NB4 (cell line): ENCODE results near the gene TBR1.

Source experiments
- MYC ChIP-seq: IDR thresholded peaks from 2 replicates; pipeline ENCODE4 v1.6.1; 2011; ENCODE audit warnings: low read depth, low read length
- TF ChIP-seq, protein P1 (sequence below): IDR thresholded peaks from one replicate; pipeline ENCODE4 v1.5.1; 2012; ENCODE audit warnings: low read depth, low read length
- TF ChIP-seq, protein P2 (sequence below): IDR thresholded peaks from 2 replicates; pipeline ENCODE4 v1.6.1; 2011; ENCODE audit warnings: low read depth, low read length

DNA sequence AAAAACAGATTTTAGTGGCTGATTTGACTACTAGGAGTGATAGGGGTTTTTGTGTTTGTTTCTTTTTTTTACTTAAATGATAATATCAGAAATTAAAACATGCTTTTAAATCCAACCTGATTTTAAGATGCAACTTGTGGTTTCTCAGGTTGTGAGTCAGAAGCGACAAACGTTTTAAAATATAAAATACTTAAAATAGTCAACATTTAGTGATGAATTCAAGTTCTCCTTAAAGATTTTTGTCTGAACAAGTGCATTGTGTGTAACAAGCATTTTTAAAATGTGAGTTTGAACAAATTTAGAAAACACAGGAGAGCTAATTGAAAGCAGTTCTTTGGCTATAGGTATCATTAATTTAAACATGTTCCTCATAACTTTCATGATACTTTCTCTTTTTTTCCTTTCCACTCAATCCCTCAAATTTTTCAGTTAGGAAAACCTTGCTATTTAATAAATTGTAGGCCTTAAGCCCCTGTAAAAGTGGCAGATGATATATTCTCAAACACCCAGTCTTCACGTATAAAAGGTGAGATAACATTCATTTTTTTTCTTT lies 3.6 kb downstream of the TBR1 start:
- TF ChIP-seq, protein P1, sequence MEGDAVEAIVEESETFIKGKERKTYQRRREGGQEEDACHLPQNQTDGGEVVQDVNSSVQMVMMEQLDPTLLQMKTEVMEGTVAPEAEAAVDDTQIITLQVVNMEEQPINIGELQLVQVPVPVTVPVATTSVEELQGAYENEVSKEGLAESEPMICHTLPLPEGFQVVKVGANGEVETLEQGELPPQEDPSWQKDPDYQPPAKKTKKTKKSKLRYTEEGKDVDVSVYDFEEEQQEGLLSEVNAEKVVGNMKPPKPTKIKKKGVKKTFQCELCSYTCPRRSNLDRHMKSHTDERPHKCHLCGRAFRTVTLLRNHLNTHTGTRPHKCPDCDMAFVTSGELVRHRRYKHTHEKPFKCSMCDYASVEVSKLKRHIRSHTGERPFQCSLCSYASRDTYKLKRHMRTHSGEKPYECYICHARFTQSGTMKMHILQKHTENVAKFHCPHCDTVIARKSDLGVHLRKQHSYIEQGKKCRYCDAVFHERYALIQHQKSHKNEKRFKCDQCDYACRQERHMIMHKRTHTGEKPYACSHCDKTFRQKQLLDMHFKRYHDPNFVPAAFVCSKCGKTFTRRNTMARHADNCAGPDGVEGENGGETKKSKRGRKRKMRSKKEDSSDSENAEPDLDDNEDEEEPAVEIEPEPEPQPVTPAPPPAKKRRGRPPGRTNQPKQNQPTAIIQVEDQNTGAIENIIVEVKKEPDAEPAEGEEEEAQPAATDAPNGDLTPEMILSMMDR, result no peak
- TF ChIP-seq, protein P2, sequence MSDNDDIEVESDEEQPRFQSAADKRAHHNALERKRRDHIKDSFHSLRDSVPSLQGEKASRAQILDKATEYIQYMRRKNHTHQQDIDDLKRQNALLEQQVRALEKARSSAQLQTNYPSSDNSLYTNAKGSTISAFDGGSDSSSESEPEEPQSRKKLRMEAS, result no peak
- no peak for TF ChIP-seq MYC
